Measurements from ENCODE around the gene FSTL4.

The FSTL4 gene

DNA sequence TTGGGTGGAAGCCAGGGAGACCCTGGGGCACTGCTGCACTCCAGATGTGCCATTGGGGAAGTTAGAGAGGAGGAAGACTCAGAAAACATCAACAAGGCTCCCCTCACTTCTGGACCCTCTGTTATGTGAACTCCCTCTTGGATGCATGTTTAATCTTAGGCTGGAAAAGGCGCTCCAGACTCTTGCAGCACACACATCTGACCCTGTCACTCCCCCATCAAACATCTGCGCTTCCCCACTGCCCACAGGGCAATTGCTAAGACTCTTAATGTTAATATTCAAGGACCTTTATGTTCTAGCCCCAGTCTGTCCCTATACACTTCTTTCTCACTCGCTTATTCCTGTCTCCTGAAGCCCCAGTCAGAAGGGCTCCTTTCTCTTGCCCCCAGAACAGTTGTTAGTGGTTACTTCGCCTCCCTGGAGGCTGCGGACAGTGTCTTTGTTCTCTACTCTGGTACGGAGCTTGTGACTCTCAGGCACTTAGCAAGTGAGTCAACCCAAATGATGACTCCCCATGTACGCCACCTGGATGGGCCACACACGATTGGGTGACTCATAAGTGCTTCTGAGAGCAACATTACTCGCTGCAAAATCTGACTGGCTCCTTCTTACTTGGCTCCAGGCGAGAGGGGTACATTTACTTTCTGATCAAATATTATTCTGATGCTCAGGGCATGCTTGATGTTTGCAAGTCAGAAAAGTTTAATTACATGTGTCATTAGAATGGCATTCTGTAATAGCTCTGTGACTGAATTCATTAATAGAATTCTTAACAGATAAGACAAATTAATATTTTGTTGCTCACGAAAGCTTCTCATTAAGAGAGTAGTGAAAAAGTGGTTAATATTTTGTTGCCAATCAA, 366.9 kb downstream of the FSTL4 start:
- Histone ChIP-seq H3K4me3 (ENCODE audit: low read depth in 1 of 2, low read length in 2 of 2) (no peak overlapping the region), H3K4me1 (ENCODE audit: insufficient read depth, low read length) (peaks cover 69% of the 10 kb centered on the region), H3K36me3 (ENCODE audit: insufficient read depth, low read length) (no peaks in the 10 kb centered on the region), H2AFZ (ENCODE audit: low read depth, low read length) (no peak overlapping the region), H3K27ac (ENCODE audit: low read length) (peak overlapping the region; percentile 85), H3K4me2 (ENCODE audit: insufficient read depth, low read length) (0 out of 2 replicates have a peak overlapping the region, but pooled peaks have one; percentile 34), H3K9ac (ENCODE audit: low read depth, low read length) (peak overlapping the region; percentile 4; the same call in 1 of the 2 replicates), H3K9me3 (ENCODE audit: insufficient read depth, low read length, severe bottlenecking) (no peaks in the 10 kb centered on the region), H3K79me2 (ENCODE audit: insufficient read depth, low read length) (no peaks in the 10 kb centered on the region), H4K20me1 (ENCODE audit: insufficient read depth, low read length) (no peaks in the 10 kb centered on the region), H3K27me3 (ENCODE audit: insufficient read depth, low read length, poor library complexity) (peaks cover under 1% of the 10 kb centered on the region)
- TF ChIP-seq, protein P1, sequence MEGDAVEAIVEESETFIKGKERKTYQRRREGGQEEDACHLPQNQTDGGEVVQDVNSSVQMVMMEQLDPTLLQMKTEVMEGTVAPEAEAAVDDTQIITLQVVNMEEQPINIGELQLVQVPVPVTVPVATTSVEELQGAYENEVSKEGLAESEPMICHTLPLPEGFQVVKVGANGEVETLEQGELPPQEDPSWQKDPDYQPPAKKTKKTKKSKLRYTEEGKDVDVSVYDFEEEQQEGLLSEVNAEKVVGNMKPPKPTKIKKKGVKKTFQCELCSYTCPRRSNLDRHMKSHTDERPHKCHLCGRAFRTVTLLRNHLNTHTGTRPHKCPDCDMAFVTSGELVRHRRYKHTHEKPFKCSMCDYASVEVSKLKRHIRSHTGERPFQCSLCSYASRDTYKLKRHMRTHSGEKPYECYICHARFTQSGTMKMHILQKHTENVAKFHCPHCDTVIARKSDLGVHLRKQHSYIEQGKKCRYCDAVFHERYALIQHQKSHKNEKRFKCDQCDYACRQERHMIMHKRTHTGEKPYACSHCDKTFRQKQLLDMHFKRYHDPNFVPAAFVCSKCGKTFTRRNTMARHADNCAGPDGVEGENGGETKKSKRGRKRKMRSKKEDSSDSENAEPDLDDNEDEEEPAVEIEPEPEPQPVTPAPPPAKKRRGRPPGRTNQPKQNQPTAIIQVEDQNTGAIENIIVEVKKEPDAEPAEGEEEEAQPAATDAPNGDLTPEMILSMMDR (IDR thresholded peaks at IDR 0.05; ENCODE audit: borderline replicate concordance, extremely low read depth, low read length, poor library complexity, severe bottlenecking): no peak
- peak; percentile 83 for ATAC-seq (ENCODE audit: insufficient read depth, low read depth)
- DNase-seq: peak; percentile 79

DNA sequence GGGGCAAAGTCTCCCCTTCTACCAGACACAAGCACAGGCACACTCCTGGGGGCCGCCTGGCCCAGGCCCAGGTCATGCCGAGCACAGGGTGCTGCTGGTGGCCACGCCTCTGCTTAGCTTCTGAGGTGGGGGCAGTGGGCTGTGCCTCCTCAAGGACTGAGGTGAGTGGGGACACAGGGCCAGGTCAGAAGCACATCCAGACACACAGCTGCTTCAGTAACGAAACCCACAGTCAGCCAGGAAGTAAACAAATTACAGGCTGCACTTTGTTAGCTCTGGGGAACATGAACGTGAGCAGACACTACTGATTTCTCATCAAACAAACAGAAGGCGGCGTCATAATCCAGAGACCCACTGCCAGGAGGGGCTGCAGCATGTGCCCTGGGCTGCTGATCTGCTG, 368.1 kb downstream of the FSTL4 start:
- peak overlapping the region; percentile 34 for H3K4me2 ChIP-seq (ENCODE audit: insufficient read depth, low read length)
- peak overlapping the region; percentile 43 for H3K9ac ChIP-seq (ENCODE audit: low read depth, low read length)
- no peaks in the 10 kb centered on the region for H3K9me3 ChIP-seq (ENCODE audit: insufficient read depth, low read length, severe bottlenecking)
- H3K27me3 ChIP-seq (ENCODE audit: insufficient read depth, low read length, poor library complexity): no peaks in the 10 kb centered on the region
- peak; percentile 62 for ATAC-seq (ENCODE audit: insufficient read depth, low read depth)
- peaks cover 57% of the 10 kb centered on the region for H3K4me1 ChIP-seq (ENCODE audit: insufficient read depth, low read length)
- H3K36me3 ChIP-seq (ENCODE audit: insufficient read depth, low read length): no peaks in the 10 kb centered on the region
- TF ChIP-seq, protein P1 (IDR thresholded peaks at IDR 0.05; ENCODE audit: borderline replicate concordance, extremely low read depth, low read length, poor library complexity, severe bottlenecking): peak; percentile 19
- TF ChIP-seq EZH2 (IDR thresholded peaks at IDR 0.05; ENCODE audit: borderline replicate concordance, low read depth, low read length, severe bottlenecking): no peak
- H3K27ac ChIP-seq (ENCODE audit: low read length): peak overlapping the region; percentile 85
- peak; percentile 60 for DNase-seq
- H3K4me3 ChIP-seq (ENCODE audit: low read depth in 1 of 2, low read length in 2 of 2): no peak overlapping the region
- no peaks in the 10 kb centered on the region for H3K79me2 ChIP-seq (ENCODE audit: insufficient read depth, low read length)
- peak overlapping the region; percentile 17; the same call in 1 of the 2 replicates for H2AFZ ChIP-seq (ENCODE audit: low read depth, low read length)
- no peaks in the 10 kb centered on the region for H4K20me1 ChIP-seq (ENCODE audit: insufficient read depth, low read length)

DNA sequence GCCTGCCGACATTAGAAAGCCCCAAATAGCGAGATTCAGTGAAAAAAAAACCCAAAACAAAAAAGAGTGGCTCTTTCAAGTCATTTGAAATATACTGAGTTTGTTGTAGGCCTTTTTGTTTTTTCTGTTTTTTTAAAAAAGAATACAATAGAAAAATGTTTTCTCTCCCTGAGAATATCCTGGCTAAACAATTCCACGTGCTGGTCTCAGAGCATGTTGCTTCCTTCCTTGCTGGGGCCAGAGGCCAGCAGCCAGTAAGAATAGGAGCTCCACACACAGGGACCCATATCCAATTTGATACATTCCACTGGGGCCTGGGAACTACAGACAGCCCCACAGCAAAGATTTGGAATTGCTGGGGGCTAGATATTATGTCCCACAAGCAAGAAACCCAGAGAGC, 369.1 kb downstream of the FSTL4 start:
- Histone ChIP-seq H3K79me2 (ENCODE audit: insufficient read depth, low read length) (no peaks in the 10 kb centered on the region), H3K9me3 (ENCODE audit: insufficient read depth, low read length, severe bottlenecking) (no peaks in the 10 kb centered on the region), H2AFZ (ENCODE audit: low read depth, low read length) (no peak overlapping the region), H3K27me3 (ENCODE audit: insufficient read depth, low read length, poor library complexity) (no peaks in the 10 kb centered on the region), H3K4me1 (ENCODE audit: insufficient read depth, low read length) (peaks cover 49% of the 10 kb centered on the region), H3K4me3 (ENCODE audit: low read depth in 1 of 2, low read length in 2 of 2) (no peak overlapping the region), H4K20me1 (ENCODE audit: insufficient read depth, low read length) (no peaks in the 10 kb centered on the region), H3K27ac (ENCODE audit: low read length) (peak overlapping the region; percentile 85), H3K4me2 (ENCODE audit: insufficient read depth, low read length) (no peak overlapping the region), H3K9ac (ENCODE audit: low read depth, low read length) (no peak overlapping the region), H3K36me3 (ENCODE audit: insufficient read depth, low read length) (no peaks in the 10 kb centered on the region)
- DNase-seq (no peak), ATAC-seq (ENCODE audit: insufficient read depth, low read depth) (no peak)
- TF ChIP-seq, protein P1 (IDR thresholded peaks at IDR 0.05; ENCODE audit: borderline replicate concordance, extremely low read depth, low read length, poor library complexity, severe bottlenecking): no peak
- TF ChIP-seq EZH2 (IDR thresholded peaks at IDR 0.05; ENCODE audit: borderline replicate concordance, low read depth, low read length, severe bottlenecking): no peak
